GM21619 (cell line): ENCODE results near the gene PRAC1.
"Not testable (repeated sequence)": the region's sequence is repeated elsewhere in the genome, so short reads cannot be mapped to it uniquely, and the experiment has no call there.

ENCODE experiments used
- ATAC-seq: cut with Tn5 transposase; IDR thresholded peaks from one replicate; pipeline ENCODE4 v1.9.1; 2021; ENCODE audit not compliant: unreplicated experiment

Gene PRAC1

DNA sequence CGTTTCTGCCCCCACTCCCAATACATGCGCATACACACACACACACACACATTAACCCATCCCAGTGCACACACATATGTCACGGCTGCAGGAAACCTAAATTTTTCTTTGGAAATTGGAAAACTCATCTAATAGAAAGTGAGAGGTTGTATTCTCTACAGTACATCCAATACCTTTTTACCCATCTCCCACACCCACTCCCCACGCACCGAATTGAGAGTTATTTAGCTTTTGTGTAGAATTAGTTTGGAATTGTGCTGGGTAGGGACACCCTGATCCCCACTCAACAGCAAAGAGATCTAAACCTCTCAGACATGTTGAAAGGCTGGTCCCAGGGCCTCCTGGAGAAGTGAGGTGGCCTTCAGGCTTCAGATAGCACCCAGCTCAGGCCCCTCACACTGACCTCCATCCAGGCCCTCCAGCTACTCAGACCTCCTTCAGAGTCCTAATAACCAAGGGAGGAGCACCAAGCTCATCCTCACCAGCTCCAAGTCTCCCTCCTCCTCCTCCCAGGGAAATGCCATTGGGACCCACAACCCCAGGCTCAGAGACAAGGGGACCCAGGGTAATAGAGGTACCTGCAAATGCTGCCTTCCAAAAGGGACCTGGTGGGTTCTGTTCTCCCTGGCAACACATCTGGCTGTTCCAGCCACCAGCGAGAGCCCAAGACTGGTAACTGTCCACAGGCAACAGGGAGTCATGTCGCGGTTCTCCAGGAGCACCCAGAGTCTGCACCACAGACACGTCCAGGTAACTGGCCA lies 5.3 kb upstream of the PRAC1 start:
- ATAC-seq, result no peak

DNA sequence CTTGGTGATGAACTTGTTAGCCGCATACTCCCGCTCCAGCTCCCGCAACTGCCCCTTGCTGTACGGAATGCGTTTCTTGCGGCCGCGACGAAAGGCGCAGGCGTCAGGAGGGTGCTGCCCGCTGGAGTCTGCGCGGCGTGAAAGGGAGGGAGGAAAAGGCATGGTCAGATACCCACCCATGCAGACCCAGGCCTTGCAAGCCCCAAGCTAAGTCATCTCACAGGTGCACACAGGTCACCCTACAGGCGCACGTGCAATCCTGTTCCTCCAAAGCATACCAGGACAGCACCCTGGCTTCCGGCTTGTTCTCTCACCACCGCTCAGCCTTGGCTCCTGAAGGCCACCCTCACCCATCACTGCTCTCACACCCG lies 4.6 kb upstream of the PRAC1 start:
- no peak for ATAC-seq

DNA sequence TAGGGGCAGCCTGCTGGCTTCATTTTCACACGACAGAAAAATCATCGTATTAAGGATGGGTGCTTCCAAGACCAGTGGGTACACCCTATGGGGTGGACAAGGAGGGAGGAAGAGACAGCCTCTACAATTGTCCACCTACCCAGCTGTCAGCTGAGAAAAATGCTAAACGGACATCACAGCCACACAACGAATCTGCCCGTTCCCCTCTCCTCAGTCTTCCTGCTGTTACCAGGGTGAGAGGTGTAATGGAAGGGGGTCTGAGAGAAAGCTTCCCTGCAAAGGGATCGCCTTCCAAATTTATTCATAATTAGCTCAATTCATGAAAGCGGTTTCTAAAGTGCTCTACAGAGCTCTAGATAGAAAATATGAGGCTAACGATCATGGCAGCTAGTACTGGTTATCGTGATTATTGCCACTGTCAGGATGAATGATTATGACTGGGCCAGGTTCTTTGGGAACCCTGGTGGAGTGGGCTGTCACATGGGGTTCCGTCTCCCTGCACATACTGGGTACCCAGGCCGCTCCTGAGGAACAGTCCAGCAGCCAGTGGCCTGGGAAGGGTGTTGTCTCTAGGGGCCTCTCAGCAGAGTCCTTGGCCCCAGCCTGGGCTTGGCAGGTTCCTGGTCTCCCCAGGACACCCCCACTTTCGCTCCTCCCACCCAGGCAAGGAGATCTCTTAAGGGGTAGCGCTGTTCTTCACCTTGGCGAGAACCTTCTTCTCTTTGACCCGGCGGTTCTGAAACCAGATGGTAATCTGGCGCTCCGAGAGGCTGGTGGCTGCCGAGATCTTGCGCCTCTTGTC lies 4.0 kb upstream of the PRAC1 start:
- ATAC-seq, result no peak

- ATAC-seq, result no peak
Measured at GRCh38 chr17:48725288-48726064, 3.2 kb upstream of the PRAC1 start.

GRCh38 chr17:48725004-48725287 lies 2.6 kb upstream of the PRAC1 start:
- ATAC-seq, result no peak

GRCh38 chr17:48724251-48725003 lies 2.1 kb upstream of the PRAC1 start:
- ATAC-seq, result no peak

- no peak for ATAC-seq
Measured at GRCh38 chr17:48723423-48724250, 1.3 kb upstream of the PRAC1 start.

DNA sequence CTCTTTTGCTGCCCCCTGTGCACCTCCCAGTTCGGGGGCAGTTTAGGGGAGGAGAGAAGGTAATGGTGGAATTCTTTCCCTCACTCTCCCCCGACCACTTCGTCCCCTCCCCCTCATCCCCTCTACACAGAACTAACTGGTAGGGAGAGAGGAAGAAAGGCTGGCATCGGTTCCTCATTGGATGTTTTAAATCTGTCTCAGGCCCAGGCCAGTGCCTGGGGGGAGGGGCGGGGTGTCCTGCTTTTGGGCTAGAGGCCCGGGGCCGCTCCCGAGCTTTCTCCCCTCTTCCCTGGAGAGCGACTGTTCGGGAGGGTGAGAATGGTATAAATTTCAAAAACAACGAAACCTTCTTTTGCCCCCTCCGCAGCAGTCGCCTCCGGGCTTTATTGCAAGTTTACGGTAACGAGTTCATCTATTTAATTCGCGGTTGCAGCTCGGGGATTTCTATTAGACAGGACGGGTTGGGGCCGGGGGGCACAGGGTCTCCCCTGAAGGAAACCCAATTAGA lies 651 bp upstream of the PRAC1 start, which contains the start of gene PRAC2:
Gene PRAC2 (plus strand): TSS at position 271 of the 508 bp plus-strand sequence. CDS start 1,226 bp downstream, outside the sequence.
- ATAC-seq, result no peak

DNA sequence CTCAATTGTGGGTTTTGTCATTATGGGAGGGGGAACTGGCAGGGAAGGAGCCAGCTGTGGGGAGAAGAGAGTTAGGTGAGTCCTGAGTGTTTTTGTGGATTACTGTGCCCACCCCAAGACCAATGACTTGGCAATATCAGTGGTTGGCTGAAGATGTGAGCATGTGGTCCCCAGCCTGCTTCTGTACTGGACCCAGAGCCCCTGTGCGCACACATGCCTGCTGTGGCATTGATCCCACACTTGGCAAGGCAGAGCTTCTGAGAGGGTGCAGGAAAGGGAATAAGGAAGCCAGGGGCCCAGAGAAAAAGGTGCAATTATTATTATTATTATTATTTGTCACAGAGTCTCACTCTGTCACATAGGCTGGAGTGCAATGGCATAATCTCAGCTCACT lies 1.3 kb downstream of the PRAC1 start:
- no peak for ATAC-seq

DNA sequence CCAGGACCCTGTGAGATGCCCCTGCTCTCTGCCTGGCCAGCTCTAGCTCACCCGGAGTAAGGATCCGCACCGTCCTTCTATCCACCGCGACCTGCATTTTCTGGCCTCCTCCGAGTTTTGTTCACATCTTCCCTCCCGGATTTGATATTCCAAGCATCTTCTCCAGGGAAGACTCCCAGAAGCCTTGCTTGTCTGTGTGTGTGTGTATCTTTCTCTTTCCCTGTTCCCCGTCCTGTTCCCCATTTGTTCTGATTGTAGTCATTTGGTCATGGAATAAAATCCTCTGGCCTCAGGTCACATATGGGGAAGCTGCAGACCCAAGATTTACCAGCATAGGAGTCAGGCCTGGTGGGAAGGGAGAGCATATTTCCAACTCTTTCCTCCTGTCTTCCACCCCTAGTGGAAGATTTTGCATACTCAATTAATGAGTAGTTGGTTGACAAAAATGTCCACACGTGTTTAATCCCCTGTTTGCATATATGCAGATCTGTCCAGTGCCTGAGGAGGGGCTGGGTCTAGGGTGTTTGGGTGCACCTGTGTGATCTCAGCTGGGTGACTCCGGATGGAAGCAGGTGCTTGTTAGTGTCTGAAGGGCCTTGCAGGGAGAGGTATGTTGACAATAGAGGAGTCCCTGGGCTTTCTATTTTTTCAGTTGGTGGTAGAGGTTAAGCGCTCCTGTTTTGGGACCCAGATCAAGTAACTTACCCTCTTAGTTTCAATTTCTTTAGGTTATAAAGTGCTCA lies 1.9 kb downstream of the PRAC1 start:
- ATAC-seq, result no peak

DNA sequence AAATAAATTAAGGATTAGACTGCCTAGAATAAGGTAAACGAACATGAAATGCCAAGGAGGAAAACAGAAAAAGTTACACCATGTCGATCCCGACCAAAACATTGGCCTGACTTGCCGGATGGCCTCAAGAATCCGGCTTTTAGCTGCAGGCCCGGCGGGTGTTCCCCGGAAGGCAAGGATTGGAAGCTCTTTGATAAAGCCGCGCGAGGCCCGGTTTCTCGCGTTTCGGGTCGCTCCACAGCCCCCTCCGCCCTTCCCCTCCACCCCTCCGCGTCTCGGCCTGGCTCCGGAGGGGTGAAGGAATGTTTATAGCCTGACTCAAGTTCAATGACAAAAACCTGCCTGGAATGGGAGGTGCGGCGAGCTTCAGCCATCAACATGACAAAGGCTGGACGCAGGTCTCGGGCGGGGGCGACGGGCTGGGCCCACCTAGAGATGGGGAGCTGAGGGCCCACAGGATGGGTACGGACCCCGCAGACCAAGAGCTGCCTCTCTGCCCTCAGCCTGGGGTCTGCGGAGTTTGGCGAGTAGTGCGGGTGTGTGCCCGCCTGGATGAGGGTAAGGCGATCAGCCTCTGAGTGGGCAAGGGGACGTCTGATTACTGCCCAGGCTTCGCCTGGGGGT lies 2.6 kb downstream of the PRAC1 start:
- ATAC-seq, result no peak

GRCh38 chr17:48718761-48719641 lies 3.3 kb downstream of the PRAC1 start:
- ATAC-seq, result no peak

DNA sequence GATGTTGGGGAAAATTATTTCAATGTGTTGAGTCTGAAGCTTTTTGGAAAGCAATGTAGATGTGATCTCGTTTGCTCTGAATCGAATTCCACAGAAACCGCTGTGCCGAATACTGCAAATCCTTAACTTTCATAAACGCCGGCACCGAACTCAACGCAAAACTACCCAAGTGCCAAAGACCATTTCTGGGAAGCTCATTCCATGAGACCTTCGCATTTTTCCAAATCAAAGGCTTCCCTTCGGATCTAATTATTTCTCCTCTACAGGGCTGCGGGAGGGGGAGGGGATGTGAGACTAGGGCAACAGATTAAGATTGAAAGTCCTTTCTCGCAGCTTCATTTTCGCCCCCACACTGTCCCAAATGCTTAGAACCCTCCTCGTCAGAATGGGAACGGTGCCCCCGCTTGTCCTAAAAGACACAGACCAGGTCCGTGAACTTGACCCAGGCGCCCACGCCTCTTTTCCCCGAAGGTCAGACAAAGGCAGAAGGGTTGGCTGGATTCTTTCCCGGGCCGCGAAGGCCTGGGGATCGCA lies 4.0 kb downstream of the PRAC1 start:
- ATAC-seq, result no peak

GRCh38 chr17:48717367-48718226 lies 4.7 kb downstream of the PRAC1 start:
- no peak for ATAC-seq

GRCh38 chr17:48716549-48716948 lies 5.8 kb downstream of the PRAC1 start:
- not testable (repeated sequence) for ATAC-seq

GRCh38 chr17:48715496-48716399 lies 6.6 kb downstream of the PRAC1 start:
- ATAC-seq, result no peak
